Measurements from ENCODE around the gene TEKT3.

DNA sequence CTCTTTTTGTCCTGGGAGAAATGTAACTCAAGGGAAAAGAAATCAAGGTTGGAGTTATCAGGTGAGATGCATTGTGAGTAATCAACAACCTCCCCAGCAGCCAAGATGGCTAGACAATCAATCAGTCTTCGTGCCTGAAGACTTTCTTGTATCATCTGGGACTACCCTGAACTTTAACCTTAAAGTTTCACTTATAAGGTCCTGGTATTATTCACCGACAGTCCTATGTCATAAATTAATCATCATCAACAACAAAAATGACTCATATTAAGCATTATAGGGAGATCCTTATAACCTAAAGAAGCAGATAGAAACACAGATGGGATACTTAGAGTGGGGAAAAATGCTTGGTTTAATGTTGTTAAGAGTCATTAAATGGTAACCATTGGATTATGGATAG is 7.7 kb upstream of the TEKT3 start:
- TF ChIP-seq CTCF (IDR thresholded peaks at IDR 0.05) = no peak
- TF ChIP-seq YY1 (IDR thresholded peaks at IDR 0.05; ENCODE audit: low read depth) = no peak
- TF ChIP-seq RAD21 (IDR thresholded peaks at IDR 0.05; ENCODE audit: low read length) = no peak
- TF ChIP-seq FOXM1 (IDR thresholded peaks at IDR 0.05; ENCODE audit: low read depth) = no peak
- TF ChIP-seq RXRA (IDR thresholded peaks at IDR 0.05; ENCODE audit: borderline replicate concordance, low read depth) = no peak
- TF ChIP-seq, protein P1, sequence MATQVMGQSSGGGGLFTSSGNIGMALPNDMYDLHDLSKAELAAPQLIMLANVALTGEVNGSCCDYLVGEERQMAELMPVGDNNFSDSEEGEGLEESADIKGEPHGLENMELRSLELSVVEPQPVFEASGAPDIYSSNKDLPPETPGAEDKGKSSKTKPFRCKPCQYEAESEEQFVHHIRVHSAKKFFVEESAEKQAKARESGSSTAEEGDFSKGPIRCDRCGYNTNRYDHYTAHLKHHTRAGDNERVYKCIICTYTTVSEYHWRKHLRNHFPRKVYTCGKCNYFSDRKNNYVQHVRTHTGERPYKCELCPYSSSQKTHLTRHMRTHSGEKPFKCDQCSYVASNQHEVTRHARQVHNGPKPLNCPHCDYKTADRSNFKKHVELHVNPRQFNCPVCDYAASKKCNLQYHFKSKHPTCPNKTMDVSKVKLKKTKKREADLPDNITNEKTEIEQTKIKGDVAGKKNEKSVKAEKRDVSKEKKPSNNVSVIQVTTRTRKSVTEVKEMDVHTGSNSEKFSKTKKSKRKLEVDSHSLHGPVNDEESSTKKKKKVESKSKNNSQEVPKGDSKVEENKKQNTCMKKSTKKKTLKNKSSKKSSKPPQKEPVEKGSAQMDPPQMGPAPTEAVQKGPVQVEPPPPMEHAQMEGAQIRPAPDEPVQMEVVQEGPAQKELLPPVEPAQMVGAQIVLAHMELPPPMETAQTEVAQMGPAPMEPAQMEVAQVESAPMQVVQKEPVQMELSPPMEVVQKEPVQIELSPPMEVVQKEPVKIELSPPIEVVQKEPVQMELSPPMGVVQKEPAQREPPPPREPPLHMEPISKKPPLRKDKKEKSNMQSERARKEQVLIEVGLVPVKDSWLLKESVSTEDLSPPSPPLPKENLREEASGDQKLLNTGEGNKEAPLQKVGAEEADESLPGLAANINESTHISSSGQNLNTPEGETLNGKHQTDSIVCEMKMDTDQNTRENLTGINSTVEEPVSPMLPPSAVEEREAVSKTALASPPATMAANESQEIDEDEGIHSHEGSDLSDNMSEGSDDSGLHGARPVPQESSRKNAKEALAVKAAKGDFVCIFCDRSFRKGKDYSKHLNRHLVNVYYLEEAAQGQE (IDR thresholded peaks at IDR 0.05; ENCODE audit: low read depth, low read length) = no peak
- TF ChIP-seq USF2 (IDR thresholded peaks at IDR 0.05; ENCODE audit: borderline replicate concordance, low read depth, low read length) = no peak
- TF ChIP-seq GABPA (IDR thresholded peaks at IDR 0.05; ENCODE audit: low read depth) = no peak
- no peak for TF ChIP-seq POLR2AphosphoS5 (IDR thresholded peaks at IDR 0.05; ENCODE audit: low read depth, low read length)
- TF ChIP-seq TAF1 (IDR thresholded peaks at IDR 0.05; ENCODE audit: borderline replicate concordance, low read depth, low read length) = no peak
- no peak for TF ChIP-seq JUND (IDR thresholded peaks at IDR 0.05)
- TF ChIP-seq NRF1 (IDR thresholded peaks at IDR 0.05; ENCODE audit: low read depth, low read length) = no peak
- TF ChIP-seq NFIC (IDR thresholded peaks at IDR 0.05; ENCODE audit: borderline replicate concordance) = no peak

All from SK-N-SH (cell line).